Activated B cell treated with CpG ODN at 0.5 μM for 24 hours (primary cell): ENCODE results near the gene ASB12. TPM values are rescaled to one million over a fixed set of nuclear protein-coding genes. Genes with fewer than 3 reads are reported as not detected.

Source experiments
- ATAC-seq: fragments of 200-7000 bp; cut with Tn5 transposase; one replicate; pipeline ENCODE4 v1.10.0; 2021; ENCODE audit warnings: low read depth, mild to moderate bottlenecking, moderate library complexity
- CTCF ChIA-PET: fragments of 350-600 bp; sonication (Branson Sonifier 250); formaldehyde crosslinking; loops from one replicate; lab custom pipeline; 2021; ENCODE audit warnings: antibody characterized with exemption; lab: Charles Lee
- POLR2A ChIA-PET: fragments of 350-600 bp; sonication (Branson Sonifier 250); formaldehyde crosslinking; loops from one replicate; lab custom pipeline; 2021; ENCODE audit warnings: antibody characterized with exemption; lab: Charles Lee
- DNase-seq: peaks from one replicate; pipeline ENCODE4 v3.0.0; 2022
- H3K27ac Mint-ChIP-seq: one replicate; pipeline ENCODE4 v1.8.0; 2020; ENCODE audit warnings: mixed read lengths
- H3K27me3 Mint-ChIP-seq: one replicate; pipeline ENCODE4 v1.8.0; 2021; ENCODE audit warnings: mixed read lengths
- H3K36me3 Mint-ChIP-seq: one replicate; pipeline ENCODE4 v1.8.0; 2021; ENCODE audit warnings: low read depth, mixed read lengths
- H3K4me1 Mint-ChIP-seq: one replicate; pipeline ENCODE4 v1.8.0; 2021; ENCODE audit warnings: mixed read lengths
- H3K4me3 Mint-ChIP-seq: one replicate; pipeline ENCODE4 v1.8.0; 2020; ENCODE audit warnings: mild to moderate bottlenecking, mixed read lengths
- H3K9me3 Mint-ChIP-seq: one replicate; pipeline ENCODE4 v1.8.0; 2020; ENCODE audit warnings: mixed read lengths
- CTCF ChIP-seq: fragments of 200-600 bp; IDR thresholded peaks from one replicate; pipeline ENCODE4 v1.8.0; 2022; ENCODE audit warnings: antibody characterized with exemption, mild to moderate bottlenecking
- intact Hi-C: fragments of 100-400 bp; cut with micrococcal nuclease; formaldehyde crosslinking; loops from one replicate; pipeline ENCODE4 v1.15.1; 2024
- total RNA-seq: library from RNA; stranded (reverse); gene quantifications from 2 replicates; pipeline ENCODE4 v1.2.3, GENCODE V29; 2022

Gene ASB12
- total RNA-seq, 1 donor from 2014 or later: 0.18 TPM

GRCh38 chrX:64192673-64193072 lies 37.7 kb downstream of the ASB12 start:
- peaks cover 25% of the 10 kb centered on the region for H3K36me3 Mint-ChIP-seq
- no peaks in the 10 kb centered on the region for H3K4me1 Mint-ChIP-seq
- CTCF ChIA-PET: no interaction called here
- POLR2A ChIA-PET: no interaction called here
- H3K9me3 Mint-ChIP-seq: no peaks in the 10 kb centered on the region
- intact Hi-C loops: no loop called here
- no peak for TF ChIP-seq CTCF
- no peak for DNase-seq
- no peak for ATAC-seq
- no peak overlapping the region for H3K27ac Mint-ChIP-seq
- no peaks in the 10 kb centered on the region for H3K27me3 Mint-ChIP-seq
- no peak overlapping the region for H3K4me3 Mint-ChIP-seq

- Mint-ChIP-seq H3K36me3 (peaks cover 25% of the 10 kb centered on the region), H3K27me3 (no peaks in the 10 kb centered on the region), H3K27ac (no peak overlapping the region), H3K4me3 (no peak overlapping the region), H3K9me3 (no peaks in the 10 kb centered on the region), H3K4me1 (no peaks in the 10 kb centered on the region)
- no peak for TF ChIP-seq CTCF
- ATAC-seq (no peak), DNase-seq (no peak)
- intact Hi-C loops: no loop called here
- CTCF ChIA-PET: no interaction called here
- POLR2A ChIA-PET: no interaction called here
These were observed 38.4 kb downstream of the ASB12 start for GRCh38 chrX:64192040-64192439.

GRCh38 chrX:64191281-64192010 lies 39.0 kb downstream of the ASB12 start:
- DNase-seq: no peak
- Mint-ChIP-seq H3K27ac (no peak overlapping the region), H3K36me3 (peaks cover 25% of the 10 kb centered on the region), H3K27me3 (no peaks in the 10 kb centered on the region), H3K9me3 (no peaks in the 10 kb centered on the region), H3K4me3 (no peak overlapping the region), H3K4me1 (no peaks in the 10 kb centered on the region)
- ChIA-PET POLR2A (no interaction called here), CTCF (no interaction called here)
- TF ChIP-seq CTCF: no peak
- intact Hi-C loops: no loop called here
- no peak for ATAC-seq

- POLR2A ChIA-PET: no interaction called here
- CTCF ChIA-PET: no interaction called here
These were observed 40.2 kb downstream of the ASB12 start for GRCh38 chrX:64190136-64190740.

More at GRCh38 chrX:64190136-64190740, 40.2 kb downstream of the ASB12 start:
- Mint-ChIP-seq H3K27me3 (no peaks in the 10 kb centered on the region), H3K9me3 (no peaks in the 10 kb centered on the region), H3K4me3 (no peak overlapping the region), H3K27ac (no peak overlapping the region), H3K4me1 (no peaks in the 10 kb centered on the region), H3K36me3 (peaks cover 25% of the 10 kb centered on the region)
- TF ChIP-seq CTCF: no peak
- ATAC-seq (no peak), DNase-seq (no peak)
- intact Hi-C loops: no loop called here
